Stimulated activated CD4-positive, alpha-beta T cell treated with anti-CD3 and anti-CD28 coated beads, Interleukin-2, amount 100 ng/mL, for 4 hours (primary cell): Measurements from ENCODE around the gene MBOAT1.
"Not testable (repeated sequence)": the region's sequence is repeated elsewhere in the genome, so short reads cannot be mapped to it uniquely, and the experiment has no call there.

ENCODE experiments used
- DNase-seq: peaks from one replicate; pipeline ENCODE4 v3.0.0-alpha.2; 2020; ENCODE audit warnings: low read depth

MBOAT1 gene, protein sequence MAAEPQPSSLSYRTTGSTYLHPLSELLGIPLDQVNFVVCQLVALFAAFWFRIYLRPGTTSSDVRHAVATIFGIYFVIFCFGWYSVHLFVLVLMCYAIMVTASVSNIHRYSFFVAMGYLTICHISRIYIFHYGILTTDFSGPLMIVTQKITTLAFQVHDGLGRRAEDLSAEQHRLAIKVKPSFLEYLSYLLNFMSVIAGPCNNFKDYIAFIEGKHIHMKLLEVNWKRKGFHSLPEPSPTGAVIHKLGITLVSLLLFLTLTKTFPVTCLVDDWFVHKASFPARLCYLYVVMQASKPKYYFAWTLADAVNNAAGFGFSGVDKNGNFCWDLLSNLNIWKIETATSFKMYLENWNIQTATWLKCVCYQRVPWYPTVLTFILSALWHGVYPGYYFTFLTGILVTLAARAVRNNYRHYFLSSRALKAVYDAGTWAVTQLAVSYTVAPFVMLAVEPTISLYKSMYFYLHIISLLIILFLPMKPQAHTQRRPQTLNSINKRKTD

DNA sequence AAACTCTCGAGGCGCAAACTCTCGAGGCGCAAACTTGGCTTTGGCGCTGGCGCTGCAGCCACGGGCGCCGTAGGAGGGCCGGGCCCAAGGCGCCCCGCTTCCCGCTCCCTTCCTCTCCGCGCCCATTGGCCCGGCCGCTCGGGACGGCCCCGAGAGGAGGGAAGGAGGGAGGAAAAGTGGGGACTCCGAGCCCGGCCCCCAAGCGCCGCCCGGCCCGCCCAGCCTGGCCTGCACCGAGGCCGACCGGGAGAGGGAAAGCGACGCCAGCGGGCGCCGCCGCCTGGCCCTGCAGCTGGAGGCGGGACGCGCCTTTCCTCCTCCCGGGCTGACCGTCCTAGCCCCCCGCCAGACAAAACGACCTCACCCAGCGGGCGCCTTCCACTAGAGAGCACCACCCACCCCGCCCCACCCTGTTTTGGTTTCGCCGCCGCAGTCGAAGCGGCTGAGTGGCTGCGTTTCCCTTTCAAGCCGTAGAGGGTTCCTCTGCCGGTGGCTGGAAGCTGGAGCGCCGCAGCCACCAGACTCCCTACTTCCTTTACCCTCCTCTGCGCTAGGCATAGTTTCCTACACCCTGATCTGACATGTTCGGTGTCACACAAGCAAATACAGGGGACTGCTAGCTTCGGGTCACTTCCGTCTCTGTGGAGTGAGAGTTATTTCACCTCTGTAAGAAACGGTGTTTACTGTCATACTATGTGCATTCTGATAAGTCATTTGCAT is at the start of gene MBOAT1:
Gene MBOAT1, minus strand, starts transcription at position 78 of the 720 bp plus-strand sequence. CDS start 235 bp downstream, outside the sequence.
- DNase-seq: peak; percentile 23

DNA sequence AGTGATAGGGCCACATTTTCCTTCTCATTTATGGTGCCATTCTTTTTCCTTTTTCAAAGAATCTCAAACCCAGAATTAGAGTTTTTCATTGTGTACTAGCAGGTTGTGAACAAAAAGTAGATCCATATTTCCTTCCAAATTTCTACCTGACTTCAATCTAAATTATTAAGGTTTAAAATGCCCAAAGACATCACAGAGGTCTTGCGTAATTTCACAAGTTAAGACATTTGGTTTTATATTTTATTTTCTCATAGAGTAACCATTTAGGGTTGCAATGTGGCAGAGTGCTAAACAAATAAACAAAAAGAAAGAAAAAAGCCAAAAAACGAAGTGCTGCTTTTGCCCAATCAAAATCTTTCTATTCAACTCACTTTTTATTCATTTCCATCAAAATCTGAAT is 49.4 kb upstream of the MBOAT1 start:
- no peak for DNase-seq

DNA sequence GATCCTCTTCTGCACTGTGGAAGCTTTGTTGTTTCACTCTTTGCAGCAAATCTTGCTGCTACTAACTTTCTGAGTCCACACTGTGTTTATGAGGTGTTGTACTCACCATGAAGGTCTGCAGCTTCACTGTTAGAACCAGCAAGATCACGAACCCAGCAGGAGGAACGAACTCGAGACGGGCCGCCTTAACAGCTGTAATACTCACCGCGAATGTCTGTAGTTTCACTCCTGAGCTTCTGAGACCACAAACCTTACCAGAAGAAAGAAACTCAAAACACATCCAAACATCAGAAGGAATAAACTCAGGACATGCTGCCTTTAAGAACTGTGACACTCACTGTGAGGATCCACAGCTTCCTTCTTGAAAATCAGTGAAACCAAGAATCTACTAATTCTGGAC is 48.1 kb upstream of the MBOAT1 start:
- no peak for DNase-seq

DNA sequence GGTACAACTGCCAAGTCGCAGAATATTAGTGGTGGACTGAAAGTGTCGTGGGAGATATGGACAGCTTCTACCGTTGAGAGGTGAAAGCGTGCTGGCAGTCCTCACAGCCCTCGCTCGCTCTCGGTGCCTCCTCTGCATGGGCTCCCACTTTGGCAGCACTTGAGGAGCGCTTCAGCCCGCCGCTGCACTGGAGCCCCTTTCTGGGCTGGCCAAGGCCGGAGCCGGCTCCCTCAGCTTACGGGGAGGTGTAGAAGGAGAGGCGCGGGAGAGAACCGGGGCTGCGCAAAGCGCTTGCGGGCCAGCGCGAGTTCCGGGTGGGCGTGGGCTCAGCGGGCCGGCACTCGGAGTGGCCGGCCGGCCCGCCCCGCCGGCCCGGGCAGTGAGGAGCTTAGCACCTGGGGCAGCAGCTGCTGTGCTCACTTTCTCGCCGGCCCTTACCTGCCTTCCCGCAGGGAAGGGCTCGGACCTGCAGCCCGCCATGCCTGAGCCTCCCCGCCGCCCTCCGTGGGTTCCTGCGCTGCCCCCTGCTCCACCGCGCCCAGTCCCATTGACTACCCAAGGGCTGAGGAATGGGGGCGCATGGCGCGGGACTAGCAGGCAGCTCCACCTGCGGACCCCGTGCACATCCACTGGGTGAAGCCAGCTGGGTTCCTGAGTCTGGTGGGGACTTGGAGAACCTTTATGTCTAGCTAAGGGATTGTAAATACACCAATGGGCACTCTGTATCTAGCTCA is 47.2 kb upstream of the MBOAT1 start:
- DNase-seq: no peak

DNA sequence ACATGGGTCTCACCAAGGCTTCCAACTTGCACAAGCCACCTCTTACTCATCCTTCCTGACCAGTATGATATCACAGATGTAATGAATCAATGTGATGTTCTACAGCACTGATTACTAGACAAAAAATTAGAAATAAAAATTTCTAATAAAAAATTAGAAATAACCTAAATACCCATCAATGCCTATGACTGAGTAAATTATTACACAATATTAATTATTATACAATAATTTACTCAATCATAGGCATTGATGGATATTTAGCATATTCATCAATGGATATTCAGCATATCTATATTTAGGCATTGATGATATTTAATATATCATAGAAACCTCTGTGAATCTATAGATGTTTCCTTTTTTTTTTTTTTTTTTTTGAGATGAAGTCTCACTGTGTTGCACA is 43.2 kb upstream of the MBOAT1 start:
- no peak for DNase-seq

DNA sequence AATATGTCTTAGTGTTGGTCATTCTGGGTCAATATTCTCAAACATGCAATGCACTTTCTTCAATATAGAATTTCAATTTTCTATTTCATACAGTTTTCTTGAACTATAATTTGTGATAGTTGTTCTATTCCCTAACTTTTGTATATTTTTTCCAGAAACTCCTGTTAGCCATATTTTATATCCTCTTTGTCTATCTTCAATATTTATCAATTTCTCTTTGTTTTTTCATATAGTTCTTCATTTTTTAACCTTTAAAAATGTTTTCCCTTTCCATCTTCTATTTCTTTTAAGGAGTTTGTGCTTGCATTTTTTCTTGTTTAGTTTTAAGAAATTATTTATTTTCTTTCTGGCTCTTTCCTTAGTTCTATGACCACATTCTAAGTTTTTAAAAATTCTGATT is 42.0 kb upstream of the MBOAT1 start:
- DNase-seq: no peak

DNA sequence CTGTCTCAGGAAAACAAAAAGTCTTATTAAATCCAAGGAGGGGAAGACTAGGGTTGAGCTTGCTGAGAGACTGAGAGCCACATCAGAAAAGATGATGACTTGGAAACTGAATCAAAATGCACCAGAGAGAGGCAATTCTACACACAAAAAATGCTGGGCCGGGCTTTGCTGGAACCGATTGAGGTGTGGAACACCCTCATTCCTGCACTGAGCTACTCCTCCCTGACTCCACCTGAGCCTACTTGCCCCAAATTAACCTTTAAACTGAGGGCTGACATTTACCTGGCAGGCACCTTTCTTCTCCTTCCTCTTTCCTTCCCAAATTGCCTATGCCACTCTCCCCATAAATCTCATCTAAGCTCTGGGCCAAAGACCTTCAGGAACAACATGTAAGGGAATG is 40.8 kb upstream of the MBOAT1 start:
- DNase-seq: no peak

DNA sequence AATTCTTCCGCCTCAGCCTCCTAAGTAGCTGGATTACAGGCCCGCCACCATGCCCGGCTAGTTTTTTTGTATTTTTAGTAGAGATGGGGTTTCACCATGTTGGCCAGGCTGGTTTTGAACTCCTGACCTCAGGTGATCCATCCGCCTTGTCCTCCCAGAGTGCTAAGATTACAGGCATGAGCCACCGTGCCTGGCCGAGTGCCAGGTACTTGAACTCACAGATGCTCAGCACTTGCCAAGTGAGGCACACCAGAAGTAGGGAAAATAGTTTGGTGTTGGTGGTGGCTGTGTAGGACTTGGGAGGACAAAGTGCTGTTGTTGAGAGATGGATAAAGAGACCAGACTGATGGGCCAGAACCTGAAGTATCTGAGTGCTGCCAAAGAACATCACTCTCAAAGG is 40.0 kb upstream of the MBOAT1 start:
- no peak for DNase-seq

DNA sequence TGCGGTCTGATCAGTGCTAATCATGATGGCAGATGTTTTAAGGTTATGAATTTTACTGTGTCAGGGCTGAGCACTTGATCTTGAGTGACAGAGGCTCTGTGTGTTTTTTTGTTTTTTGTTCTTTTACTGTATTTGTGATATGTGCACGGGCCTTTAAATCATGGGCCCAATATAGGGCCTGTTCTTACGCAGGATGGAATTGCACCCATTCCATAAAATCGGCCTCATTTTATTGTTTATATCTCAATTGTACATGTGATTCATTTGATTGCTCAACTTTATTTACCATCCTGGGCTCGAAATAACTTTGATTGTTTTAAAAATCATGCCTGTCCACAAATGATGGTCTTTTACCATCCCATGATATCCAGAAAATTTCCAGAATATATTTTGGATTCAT is 39.3 kb upstream of the MBOAT1 start:
- DNase-seq: no peak

DNA sequence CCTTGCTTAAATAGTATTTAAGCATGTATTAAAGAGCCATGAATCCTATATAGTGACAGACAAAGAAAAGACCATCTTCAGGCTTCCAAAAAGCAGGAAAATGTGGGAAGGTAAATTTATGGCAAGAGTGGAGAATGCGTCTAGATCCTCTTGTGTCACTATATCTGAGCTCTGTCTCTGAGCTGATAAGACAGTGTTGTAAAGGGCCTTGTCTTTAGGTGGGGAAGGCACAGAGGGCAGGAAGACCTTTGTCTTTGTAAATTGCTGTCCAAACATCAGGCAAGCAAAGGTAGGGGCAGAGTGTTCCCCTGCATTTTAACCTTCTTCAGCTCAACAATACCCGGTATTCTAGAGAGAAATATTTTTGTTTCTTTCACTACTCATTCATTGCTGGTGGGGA is 33.9 kb upstream of the MBOAT1 start:
- no peak for DNase-seq

DNA sequence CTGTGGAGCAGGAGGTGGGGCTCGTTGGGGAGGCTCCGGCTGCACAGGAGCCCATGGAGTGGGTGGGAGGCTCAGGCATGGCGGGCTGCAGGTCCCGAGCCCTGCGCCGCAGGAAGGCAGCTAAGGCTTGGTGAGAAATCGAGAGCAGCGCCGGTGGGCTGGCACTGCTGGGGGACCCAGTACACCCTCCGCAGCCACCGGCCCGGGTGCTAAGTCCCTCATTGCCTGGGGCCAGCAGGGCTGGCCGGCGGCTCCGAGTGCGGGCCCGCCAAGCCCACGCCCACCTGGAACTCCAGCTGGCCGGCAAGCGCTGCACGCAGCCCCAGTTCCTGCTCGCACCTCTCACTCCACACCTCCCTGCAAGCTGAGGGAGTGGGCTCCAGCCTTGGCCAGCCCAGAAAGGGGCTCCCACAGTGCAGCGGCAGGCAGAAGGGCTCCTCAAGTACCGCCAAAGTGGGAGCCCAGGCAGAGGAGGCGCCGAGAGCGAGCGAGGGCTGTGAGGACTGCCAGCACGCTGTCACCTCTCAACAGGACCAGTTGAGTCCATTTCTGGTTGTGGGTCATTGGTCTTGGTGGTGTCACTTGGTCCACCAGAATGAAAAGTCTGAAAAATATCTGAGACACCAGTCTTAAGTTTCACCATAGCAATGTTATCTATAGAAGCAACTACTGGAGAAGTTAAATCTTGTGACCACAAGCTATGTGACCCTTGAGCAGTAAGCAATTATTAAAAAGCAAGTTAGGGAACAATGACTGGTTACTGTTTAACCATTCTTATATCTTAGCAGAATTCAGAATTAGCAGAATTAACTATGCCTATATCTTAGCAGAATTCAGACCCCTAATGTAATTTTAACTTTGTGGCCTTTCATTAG is 32.8 kb upstream of the MBOAT1 start:
- DNase-seq: not testable (repeated sequence)

DNA sequence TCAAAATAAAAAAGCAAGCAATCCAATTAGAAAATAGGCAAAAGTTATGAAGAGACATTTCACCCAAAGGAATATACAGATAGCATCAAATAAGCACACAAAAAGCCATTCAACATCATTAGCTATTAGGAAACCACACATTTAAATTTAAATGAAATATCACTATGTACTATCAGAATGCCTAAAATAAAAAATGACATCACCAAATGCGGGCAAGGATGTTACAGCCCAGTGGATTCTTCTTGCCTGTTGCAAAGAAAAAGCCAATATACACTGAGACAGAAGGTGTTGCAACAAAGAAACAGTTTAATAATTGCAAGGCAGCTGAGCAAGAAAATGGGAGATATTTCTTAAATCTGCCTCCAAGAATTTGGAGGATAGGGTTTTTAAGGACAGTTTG is 31.0 kb upstream of the MBOAT1 start:
- DNase-seq: no peak

DNA sequence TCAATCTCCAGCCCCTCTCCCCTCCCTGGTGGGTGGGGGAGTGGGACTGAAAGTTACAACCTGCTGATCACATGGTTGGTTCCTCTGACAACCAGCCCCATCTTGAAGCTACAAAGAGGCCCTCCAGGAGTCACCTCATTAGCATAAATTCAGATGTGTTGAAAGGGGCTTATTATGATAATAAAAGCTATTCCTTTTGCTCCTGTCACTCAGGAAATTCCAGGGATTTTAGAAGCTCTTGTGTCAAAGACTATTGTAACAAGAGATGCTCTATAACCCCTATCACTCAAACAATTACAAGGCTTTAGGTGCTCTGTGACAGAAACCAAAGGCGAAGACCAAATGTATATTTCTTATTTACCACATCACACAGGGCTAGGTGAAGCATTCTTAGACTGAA is 30.1 kb upstream of the MBOAT1 start:
- no peak for DNase-seq

DNA sequence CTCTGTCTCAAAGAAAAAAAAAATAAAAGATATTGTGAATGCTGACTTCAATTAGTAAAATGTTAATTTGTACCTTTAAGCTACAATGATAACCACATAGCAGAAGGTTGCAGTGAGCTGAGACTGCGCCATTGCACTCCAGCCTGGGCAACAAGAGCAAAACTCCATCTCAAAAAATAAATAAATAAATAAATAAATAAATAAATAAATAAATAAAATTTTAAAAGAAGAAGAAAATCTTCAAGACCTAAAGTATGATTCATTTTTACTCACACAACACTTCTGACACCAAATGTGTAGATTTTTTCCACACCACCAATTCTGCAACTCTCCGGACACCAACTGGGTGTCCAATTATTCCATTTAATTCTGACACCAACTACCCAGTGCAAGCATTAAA is 28.8 kb upstream of the MBOAT1 start:
- DNase-seq: no peak

DNA sequence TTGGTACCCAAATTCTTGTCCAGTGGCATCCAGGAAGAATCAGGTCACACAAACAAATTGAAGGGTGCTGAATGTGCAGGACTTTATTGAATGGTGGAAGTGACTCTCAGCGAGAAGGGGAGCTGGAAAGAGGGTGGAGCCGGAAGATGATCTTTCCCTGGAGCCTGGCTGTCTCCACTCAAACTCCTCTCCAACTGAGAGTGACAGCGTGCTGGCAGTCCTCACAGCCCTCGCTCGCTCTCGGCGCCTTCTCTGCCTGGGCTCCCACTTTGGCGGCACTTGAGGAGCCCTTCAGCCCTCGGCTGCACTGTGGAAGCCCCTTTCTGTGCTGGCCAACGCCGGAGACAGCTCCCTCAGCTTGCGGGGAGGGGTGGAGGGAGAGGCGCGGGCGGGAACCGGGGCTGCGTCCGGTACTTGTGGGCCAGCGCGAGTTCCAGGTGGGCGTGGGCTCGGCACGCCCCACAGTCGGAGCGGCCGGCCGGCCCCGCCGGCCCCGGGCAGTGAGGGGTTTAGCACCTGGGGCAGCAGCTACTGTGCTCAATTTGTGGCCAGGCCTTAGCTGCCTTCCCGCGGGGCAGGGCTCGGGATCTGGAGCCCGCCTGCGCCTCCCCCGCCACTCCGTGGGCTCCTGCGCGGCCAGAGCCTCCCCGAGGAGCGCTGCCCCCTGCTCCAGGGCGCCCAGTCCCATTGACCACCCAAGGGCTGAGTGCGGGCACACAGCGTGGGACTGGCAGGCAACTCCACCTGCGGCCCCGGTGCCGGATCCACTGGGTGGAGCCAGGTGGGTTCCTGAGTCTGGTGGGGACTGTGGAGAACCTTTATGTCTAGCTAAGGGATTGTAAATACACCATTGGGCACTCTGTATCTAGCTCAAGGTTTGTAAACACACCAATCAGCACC is 26.7 kb upstream of the MBOAT1 start:
- DNase-seq: no peak

DNA sequence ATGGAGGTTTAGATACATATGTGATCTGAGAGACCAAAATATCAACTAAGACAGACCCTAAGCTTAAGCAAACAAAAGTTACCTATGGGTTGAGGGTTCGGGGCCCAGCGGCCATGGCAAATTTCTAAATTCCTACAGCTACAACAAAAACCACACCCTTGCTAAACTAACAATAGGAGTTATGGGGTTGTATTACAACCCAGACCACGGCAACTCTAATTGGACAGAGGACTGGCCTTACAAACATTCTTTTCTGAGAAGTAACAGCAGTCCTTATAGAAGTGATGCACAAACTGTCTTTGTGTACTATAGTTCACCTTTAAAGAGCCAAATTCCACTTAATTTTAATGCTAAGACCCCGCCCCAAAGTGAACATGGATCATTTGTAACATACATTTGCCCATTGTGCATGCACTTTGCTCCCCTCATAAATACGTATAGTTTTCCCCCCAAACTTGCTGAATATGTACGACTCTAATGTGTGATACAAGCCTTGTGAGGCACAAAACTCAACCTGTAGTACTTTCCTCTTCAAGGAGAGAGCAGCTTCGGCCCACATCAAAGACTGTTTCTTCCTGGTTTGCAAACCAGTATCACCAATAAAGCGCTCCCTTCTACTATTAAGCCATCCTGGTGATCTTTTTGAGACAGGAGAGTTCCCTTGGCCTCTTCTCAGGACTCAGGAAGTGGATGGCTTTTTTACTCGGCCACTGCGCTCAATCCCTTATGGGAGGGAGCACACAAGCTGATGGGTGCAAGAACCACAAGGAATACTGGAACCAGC is 25.6 kb upstream of the MBOAT1 start:
- DNase-seq: no peak

DNA sequence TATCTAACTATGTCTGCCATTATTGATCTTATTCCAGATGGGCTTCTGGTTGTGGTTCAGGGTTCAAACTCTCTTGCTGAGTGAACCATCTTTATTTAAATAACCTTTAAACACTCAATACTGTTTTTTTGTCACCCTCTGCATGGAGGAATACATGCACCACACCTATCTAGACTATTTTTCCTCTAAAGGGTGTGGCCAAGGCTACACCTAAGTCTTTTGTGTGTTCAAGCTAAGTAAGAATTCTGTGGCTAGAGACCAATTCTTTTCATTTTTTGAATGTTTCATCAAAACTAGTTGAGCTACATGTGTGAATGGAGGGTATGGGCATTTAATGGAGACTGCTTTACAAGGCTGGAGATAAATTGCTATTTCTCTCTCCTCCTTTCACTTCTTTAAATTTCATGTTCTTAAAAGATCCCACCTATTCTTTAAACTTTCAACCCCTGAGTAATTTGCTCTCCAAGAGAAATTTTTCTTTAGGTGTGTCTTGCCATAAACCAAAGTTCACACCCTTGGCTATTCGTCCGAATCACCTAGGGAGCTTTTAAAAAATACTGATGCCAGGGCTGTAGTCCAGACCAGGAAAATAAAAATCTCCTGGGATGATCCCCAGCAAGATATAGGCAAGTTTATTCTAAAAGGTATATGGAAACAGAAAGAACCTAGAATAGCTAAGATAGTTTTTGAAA is 24.8 kb upstream of the MBOAT1 start:
- no peak for DNase-seq

DNA sequence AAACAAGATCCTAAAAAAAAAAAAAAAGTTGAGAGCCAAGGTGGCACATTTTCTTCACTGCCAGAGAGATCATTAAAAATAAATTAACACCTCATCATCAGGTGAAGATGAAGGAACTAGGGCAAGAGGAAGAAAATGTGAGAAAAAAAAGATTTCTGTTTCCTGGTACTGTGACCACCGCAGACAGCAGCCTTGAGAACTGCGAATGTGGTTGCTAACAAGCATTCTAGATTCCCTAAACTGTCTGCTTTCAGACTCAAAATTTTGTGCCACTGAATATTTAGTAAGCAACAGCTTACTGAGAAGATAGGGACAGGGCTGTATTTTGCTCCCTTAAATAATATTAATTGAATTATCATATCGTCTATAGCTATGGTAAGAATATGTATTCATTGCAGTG is 24.1 kb upstream of the MBOAT1 start:
- DNase-seq: no peak

DNA sequence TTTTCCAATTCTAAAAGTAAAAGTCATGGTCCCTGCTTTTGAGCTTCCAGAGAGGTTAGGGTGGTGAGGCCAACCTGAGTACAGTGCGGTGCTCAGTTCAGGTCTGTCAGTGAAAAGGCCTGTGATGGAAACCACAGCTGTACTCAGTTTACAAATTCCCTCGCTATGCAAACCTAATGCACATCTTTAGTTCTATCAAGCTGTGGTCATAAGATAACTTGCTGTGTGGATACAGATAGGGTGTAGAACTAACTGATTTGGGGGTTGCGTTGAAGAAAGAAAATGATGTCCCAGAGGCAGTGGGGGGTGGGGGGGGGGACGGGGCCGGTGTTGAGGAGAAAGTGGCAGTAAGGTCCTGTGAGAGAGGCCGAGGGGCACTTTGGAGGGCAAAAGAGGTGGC is 22.8 kb upstream of the MBOAT1 start:
- DNase-seq: no peak
